LNCaP clone FGC (cell line): ENCODE results near the gene EFHC1.
A peak's percentile ranks its signal among the peaks of the same experiment; 100 is the strongest.

Experiments
- DNase-seq: peaks from one replicate; pipeline ENCODE4 v3.0.0-alpha.2; 2011; ENCODE audit warnings: low read depth
- H3K4me3 ChIP-seq: 2 replicates; pipeline ENCODE4 v1.5.1; 2011; ENCODE audit warnings: mild to moderate bottlenecking, low read depth, low read length, control low read depth
- CTCF ChIP-seq: IDR thresholded peaks from 2 replicates; pipeline ENCODE4 v1.5.1; 2012; ENCODE audit warnings: mild to moderate bottlenecking; ENCODE audit not compliant: control insufficient read depth, insufficient read depth; ENCODE audit errors: extremely low read depth

Gene EFHC1

GRCh38 chr6:52389264-52389625 lies 30.9 kb upstream of the EFHC1 start:
- no peak overlapping the region for H3K4me3 ChIP-seq

GRCh38 chr6:52389626-52390360 lies 30.3 kb upstream of the EFHC1 start:
- peak; percentile 53 for DNase-seq
- no peak for TF ChIP-seq CTCF
- H3K4me3 ChIP-seq = no peak overlapping the region

More at GRCh38 chr6:52389264-52389625, 30.9 kb upstream of the EFHC1 start:
- no peak for DNase-seq
- no peak for TF ChIP-seq CTCF

DNA sequence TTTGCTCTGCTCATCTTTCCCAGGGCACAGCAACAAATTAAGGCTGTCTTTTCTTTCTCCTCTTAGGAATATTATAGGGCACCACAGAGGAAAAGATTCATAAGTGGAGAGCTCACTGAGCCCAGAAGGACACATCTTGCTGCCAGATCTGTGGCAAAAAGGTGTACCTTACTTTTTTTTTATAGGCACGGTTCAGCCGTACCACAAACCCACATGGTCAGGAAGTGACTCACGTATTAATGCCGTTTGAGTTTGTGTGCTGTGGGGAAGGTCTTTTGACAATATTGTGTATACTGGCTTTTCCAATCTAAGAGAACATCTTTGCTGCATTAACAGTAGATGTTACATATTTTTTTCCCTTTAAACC lies 29.8 kb upstream of the EFHC1 start:
- no peak for TF ChIP-seq CTCF
- H3K4me3 ChIP-seq = no peak overlapping the region
- DNase-seq = no peak

DNA sequence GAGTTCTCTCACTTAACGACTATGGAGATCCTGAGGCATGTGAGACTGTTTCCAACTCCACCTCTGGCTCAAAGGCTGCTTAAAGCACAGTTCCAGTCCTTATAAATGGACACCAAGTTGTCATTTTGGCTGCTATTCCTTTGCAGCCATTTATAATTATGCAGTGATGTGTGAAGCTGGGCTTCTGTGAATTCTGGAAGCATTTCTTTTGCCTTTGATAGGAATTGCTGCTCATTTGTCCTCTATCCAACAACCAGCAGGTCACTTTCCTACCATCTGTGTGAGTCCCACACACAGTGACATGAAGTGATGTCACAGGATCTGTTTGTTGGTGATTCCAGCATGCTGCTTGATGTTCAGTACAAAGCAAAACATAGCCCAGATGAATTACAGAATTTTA lies 28.5 kb upstream of the EFHC1 start:
- no peak for TF ChIP-seq CTCF
- DNase-seq = no peak
- no peak overlapping the region for H3K4me3 ChIP-seq

DNA sequence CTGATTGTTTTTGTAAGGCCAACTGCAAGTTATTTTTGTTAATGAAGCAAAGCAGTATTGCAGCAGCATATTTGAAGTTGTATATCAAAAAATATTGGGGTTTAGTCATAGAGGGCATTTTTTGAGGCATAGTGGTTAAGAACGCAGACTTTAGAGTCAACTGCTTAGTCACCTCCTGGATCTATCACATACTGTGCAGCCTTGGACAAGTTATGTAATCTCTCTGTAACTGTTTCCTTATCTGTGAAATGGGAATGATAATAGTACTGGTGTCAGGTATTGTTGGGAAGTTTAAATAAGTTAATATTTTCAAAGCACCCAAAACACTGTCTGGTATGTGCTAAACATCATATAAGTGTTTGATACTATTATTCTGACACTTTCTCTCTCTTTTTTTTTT lies 27.2 kb upstream of the EFHC1 start:
- TF ChIP-seq CTCF = no peak
- DNase-seq = no peak

DNA sequence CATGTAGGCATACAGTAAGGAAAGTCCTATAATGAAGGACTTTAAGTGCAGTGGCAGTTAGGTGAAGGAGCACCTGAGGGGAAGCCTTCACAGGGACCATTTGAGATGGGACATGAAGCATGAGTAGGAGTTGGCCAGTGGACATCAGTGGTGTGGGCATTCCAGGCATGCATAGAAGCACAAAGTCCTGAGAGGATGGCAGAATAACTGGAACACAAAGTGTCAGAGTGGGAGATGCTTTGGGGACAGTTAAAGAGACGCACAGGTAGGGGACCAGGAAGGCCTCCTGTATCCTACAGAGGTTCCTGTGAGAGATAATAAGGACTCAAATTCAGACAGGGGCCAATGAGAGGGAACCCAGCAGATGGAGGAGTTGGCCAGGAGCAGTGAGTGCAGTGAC lies 26.4 kb upstream of the EFHC1 start:
- no peak overlapping the region for H3K4me3 ChIP-seq
- no peak for DNase-seq
- TF ChIP-seq CTCF = no peak

More for the DNA sequence above, 27.2 kb upstream of the EFHC1 start:
- H3K4me3 ChIP-seq = no peak overlapping the region

DNA sequence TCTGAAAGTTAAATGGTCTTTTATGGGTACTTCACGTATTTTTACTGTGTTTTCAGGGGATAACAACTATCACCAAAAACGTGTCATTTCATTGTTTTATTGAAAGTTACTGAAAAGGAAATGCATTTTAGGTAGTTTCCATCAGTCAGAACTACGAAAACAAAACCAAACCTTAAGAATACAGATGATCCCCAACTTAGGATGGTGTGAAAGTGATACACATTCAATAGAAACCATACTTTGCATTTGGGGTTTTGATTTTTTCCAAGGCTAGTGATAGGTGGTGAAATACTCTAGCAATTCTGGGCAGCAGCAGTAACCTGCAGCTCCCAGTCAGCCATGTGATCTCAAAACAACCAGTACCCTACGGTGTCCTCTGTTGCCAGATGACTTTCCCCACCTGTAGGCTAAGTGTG lies 25.9 kb upstream of the EFHC1 start:
- H3K4me3 ChIP-seq = no peak overlapping the region
- TF ChIP-seq CTCF = no peak

More for the DNA sequence above, 25.9 kb upstream of the EFHC1 start:
- DNase-seq = no peak
